Body of pancreas (tissue), 4 donors: Measurements from ENCODE around the gene H1-8. TPM values are rescaled to one million over a fixed set of nuclear protein-coding genes. Genes with fewer than 3 reads are reported as not detected.

Experiments used
- ATAC-seq: fragments of 150-250 bp; one replicate; pipeline ENCODE4 v1.9.1; 2016
- DNase-seq, 4 donors: peaks; one replicate each; pipeline ENCODE4 v3.0.0-alpha.2; 2019
- H3K27ac ChIP-seq, 4 donors: fragments of 200-600 bp; sonication (generic); 1 replicate in 3 of 4; 2 replicates in 1 of 4; pipeline versions ENCODE4 v1.5.1 to v1.6.1; 2016 to 2019; ENCODE audit warnings: mild to moderate bottlenecking in 1 of 4, mixed read lengths in 1 of 4, moderate library complexity in 1 of 4
- H3K27me3 ChIP-seq, 2 donors: fragments of 200-600 bp; sonication (generic); one replicate each; pipeline ENCODE4 v1.6.0; 2016; ENCODE audit warnings: mild to moderate bottlenecking in 1 of 2
- H3K36me3 ChIP-seq, 2 donors: fragments of 200-600 bp; sonication (generic); replicated peaks in 1 of 2; 2 replicates each; pipeline ENCODE4 v1.5.1; 2016; ENCODE audit warnings: low read depth in 2 of 2; ENCODE audit not compliant: insufficient read depth in 1 of 2
- H3K4me1 ChIP-seq: fragments of 200-600 bp; sonication (generic); one replicate; pipeline ENCODE4 v1.6.0; 2016
- H3K4me3 ChIP-seq, 2 donors: fragments of 200-600 bp; sonication (generic); 1 replicate in 1 of 2; 2 replicates in 1 of 2; pipeline ENCODE4 v1.5.1; 2016 to 2019
- H3K9me3 ChIP-seq, 3 donors: fragments of 200-600 bp; sonication (generic); 1 replicate in 2 of 3; 2 replicates in 1 of 3; pipeline ENCODE4 v1.5.1; 2016
- CTCF ChIP-seq, 7 experiments: fragments of 450-650 bp in 4 of 7; fragments of 200-600 bp in 3 of 7; sonication (generic) in 3 of 7; IDR thresholded peaks; one replicate each; pipeline ENCODE4 v1.5.1; 2016 to 2019; ENCODE audit warnings: antibody characterized with exemption in 7 of 7
- POLR2A ChIP-seq, 3 donors: fragments of 450-650 bp; IDR thresholded peaks; one replicate each; pipeline ENCODE4 v1.6.1; 2016; ENCODE audit warnings: antibody characterized with exemption in 3 of 3, mild to moderate bottlenecking in 2 of 3
- WGBS, 2 donors: methylation state at CpG; one replicate each; pipeline ENCODE4 v1.1.5; 2017; 5-methylcytosine and 5-hydroxymethylcytosine counted together
- intact Hi-C: fragments of 100-400 bp; cut with DNase I; formaldehyde crosslinking; loops from one replicate; pipeline ENCODE4 v1.15.1; 2023
- total RNA-seq, 2 donors: library from RNA; depleted of rRNA; stranded (reverse); fragments of >200 nt; gene quantifications; one replicate each; pipeline ENCODE4 v1.1.0, GENCODE V29; 2016

H1-8 gene
- total RNA-seq, 2 donors from 2014 or later, result not detected

GRCh38 chr3:129598000-129598381 is 55.0 kb downstream of the H1-8 start:
- H3K27ac ChIP-seq, result peak overlapping the region in 3 of 4 donors; percentile 26 to 61 (median 57)
- TF ChIP-seq CTCF (IDR thresholded peaks at IDR 0.05) (no peak), POLR2A (IDR thresholded peaks at IDR 0.05) (no peak)
- H3K9me3 ChIP-seq, result no peaks in the 10 kb centered on the region
- H3K4me1 ChIP-seq, result peaks cover 64% of the 10 kb centered on the region
- no peak for ATAC-seq
- DNase-seq, result no peak
- no peaks in the 10 kb centered on the region for H3K36me3 ChIP-seq
- H3K27me3 ChIP-seq, result no peaks in the 10 kb centered on the region
- WGBS, 2 donors, result 79 to 92% methylated on average over 4 to 5 of the region's 5 CpGs
- no peak overlapping the region for H3K4me3 ChIP-seq
- intact Hi-C loops, result no loop called here

GRCh38 chr3:129598484-129598883 is 55.5 kb downstream of the H1-8 start:
- Histone ChIP-seq H3K9me3 (no peaks in the 10 kb centered on the region), H3K4me1 (peaks cover 64% of the 10 kb centered on the region), H3K27me3 (no peaks in the 10 kb centered on the region), H3K36me3 (no peaks in the 10 kb centered on the region), H3K27ac (peak overlapping the region in 1 of 4 donors; percentile 37), H3K4me3 (no peak overlapping the region)
- ATAC-seq (no peak), DNase-seq (no peak)
- no peak for TF ChIP-seq POLR2A (IDR thresholded peaks at IDR 0.05)
- no peak for TF ChIP-seq CTCF (IDR thresholded peaks at IDR 0.05)
- 74 to 92% methylated on average over 10 to 11 of the region's 11 CpGs for WGBS, 2 donors
- intact Hi-C loops, result no loop called here

- Histone ChIP-seq H3K36me3 (no peaks in the 10 kb centered on the region), H3K27ac (peak overlapping the region in 2 of 4 donors; percentile 37 to 48), H3K9me3 (no peaks in the 10 kb centered on the region), H3K4me3 (no peak overlapping the region), H3K4me1 (peaks cover 64% of the 10 kb centered on the region), H3K27me3 (no peaks in the 10 kb centered on the region)
- 78 to 91% methylated on average over 14 to 19 of the region's 19 CpGs for WGBS, 2 donors
- no peak for TF ChIP-seq POLR2A (IDR thresholded peaks at IDR 0.05)
- TF ChIP-seq CTCF (IDR thresholded peaks at IDR 0.05), result no peak
- no peak for ATAC-seq
- intact Hi-C loops, result no loop called here
- no peak for DNase-seq
Measured at GRCh38 chr3:129599073-129599472, 56.1 kb downstream of the H1-8 start.

GRCh38 chr3:129599607-129600006 is 56.6 kb downstream of the H1-8 start:
- TF ChIP-seq POLR2A (IDR thresholded peaks at IDR 0.05), result no peak
- no peak for TF ChIP-seq CTCF (IDR thresholded peaks at IDR 0.05)
- no peaks in the 10 kb centered on the region for H3K27me3 ChIP-seq
- no peak overlapping the region for H3K4me3 ChIP-seq
- intact Hi-C loops, result no loop called here
- H3K4me1 ChIP-seq, result peaks cover 66% of the 10 kb centered on the region
- peak in 2 of 4 donors; percentile 36 to 74 for DNase-seq
- ATAC-seq, result no peak
- 65 to 82% methylated on average over 2 to 5 of the region's 5 CpGs for WGBS, 2 donors
- H3K9me3 ChIP-seq, result no peaks in the 10 kb centered on the region
- peak overlapping the region in 2 of 4 donors; percentile 37 to 56 for H3K27ac ChIP-seq
- H3K36me3 ChIP-seq, result no peaks in the 10 kb centered on the region

GRCh38 chr3:129600348-129600747 is 57.4 kb downstream of the H1-8 start:
- no peak overlapping the region for H3K4me3 ChIP-seq
- H3K27me3 ChIP-seq, result no peaks in the 10 kb centered on the region
- no peak for TF ChIP-seq POLR2A (IDR thresholded peaks at IDR 0.05)
- no peak for TF ChIP-seq CTCF (IDR thresholded peaks at IDR 0.05)
- peaks cover 64% of the 10 kb centered on the region for H3K4me1 ChIP-seq
- WGBS, 2 donors, result 94% methylated on average over 2 of the region's 2 CpGs
- peak overlapping the region in 1 of 4 donors; percentile 56 for H3K27ac ChIP-seq
- intact Hi-C loops, result no loop called here
- DNase-seq (no peak), ATAC-seq (no peak)
- H3K36me3 ChIP-seq, result no peaks in the 10 kb centered on the region
- no peaks in the 10 kb centered on the region for H3K9me3 ChIP-seq
